Central memory CD8-positive, alpha-beta T cell (primary cell): ENCODE results near the gene MPP2.
"Not testable (repeated sequence)": the region's sequence is repeated elsewhere in the genome, so short reads cannot be mapped to it uniquely, and the experiment has no call there.

Source experiments
- ATAC-seq: fragments of 150-1000 bp; cut with Tn5 transposase; replicated peaks from 2 replicates; pipeline ENCODE4 v1.10.0; 2022; ENCODE audit warnings: mild to moderate bottlenecking, moderate FRiP score, moderate number of reproducible peaks; ENCODE audit not compliant: poor library complexity, severe bottlenecking; ENCODE audit errors: extremely low read depth
- DNase-seq, 2 donors: peaks; one replicate each; pipeline ENCODE4 v3.0.0; 2021; ENCODE audit warnings: low spot score in 2 of 2
- H3K27ac Mint-ChIP-seq: one replicate; pipeline ENCODE4 v1.8.0; 2022; ENCODE audit warnings: low read depth, mild to moderate bottlenecking, moderate library complexity, mixed read lengths
- H3K27me3 Mint-ChIP-seq: one replicate; pipeline ENCODE4 v1.8.0; 2022; ENCODE audit warnings: mixed read lengths
- H3K36me3 Mint-ChIP-seq: one replicate; pipeline ENCODE4 v1.8.0; 2022; ENCODE audit warnings: mild to moderate bottlenecking, moderate library complexity, mixed read lengths; ENCODE audit not compliant: insufficient read depth
- H3K4me1 Mint-ChIP-seq: one replicate; pipeline ENCODE4 v1.8.0; 2022; ENCODE audit warnings: mixed read lengths
- H3K4me3 Mint-ChIP-seq: one replicate; pipeline ENCODE4 v1.8.0; 2022; ENCODE audit warnings: mild to moderate bottlenecking, moderate library complexity, mixed read lengths
- H3K9me3 Mint-ChIP-seq: one replicate; pipeline ENCODE4 v1.8.0; 2022; ENCODE audit warnings: mixed read lengths

Gene MPP2

GRCh38 chr17:43907998-43908721 lies 824 bp upstream of the MPP2 start:
- ATAC-seq (peak; percentile 44), DNase-seq (no peak)
- H3K4me3 Mint-ChIP-seq: peak overlapping the region; percentile 82
- H3K9me3 Mint-ChIP-seq: no peaks in the 10 kb centered on the region
- H3K36me3 Mint-ChIP-seq: no peaks in the 10 kb centered on the region
- peaks cover 16% of the 10 kb centered on the region for H3K4me1 Mint-ChIP-seq
- peaks cover 29% of the 10 kb centered on the region for H3K27me3 Mint-ChIP-seq
- no peak overlapping the region for H3K27ac Mint-ChIP-seq

DNA sequence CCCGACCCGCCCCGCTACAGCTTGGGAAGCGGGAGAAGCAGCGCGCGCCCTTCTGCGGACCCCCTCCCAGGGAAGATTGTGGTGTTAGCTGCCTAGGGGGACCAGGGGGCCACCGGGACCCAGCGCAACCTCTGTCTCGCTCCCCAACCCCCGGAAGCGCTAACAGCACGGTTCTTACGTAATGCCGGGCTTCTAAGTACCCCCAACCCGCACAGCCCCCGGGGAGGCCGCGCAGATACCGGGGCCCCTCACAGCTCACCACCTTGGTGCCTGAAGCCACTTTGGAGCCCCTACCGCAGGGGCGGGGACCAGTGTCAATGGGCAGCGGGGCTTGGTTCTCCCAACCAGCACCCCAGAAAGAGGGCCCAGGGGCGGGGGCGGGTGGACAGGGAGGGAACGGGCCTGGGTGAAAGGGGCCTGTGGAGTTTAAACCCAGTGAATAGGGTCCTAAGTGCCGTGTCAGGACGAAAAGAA lies 348 bp downstream of the MPP2 start:
- Mint-ChIP-seq H3K9me3 (no peaks in the 10 kb centered on the region), H3K4me3 (peak overlapping the region; percentile 82), H3K27me3 (peaks cover 31% of the 10 kb centered on the region), H3K36me3 (no peaks in the 10 kb centered on the region), H3K4me1 (peaks cover 16% of the 10 kb centered on the region), H3K27ac (peak overlapping the region; percentile 76)
- ATAC-seq: peak; percentile 64
- no peak for DNase-seq

GRCh38 chr17:43905985-43906852 lies 1.1 kb downstream of the MPP2 start:
- H3K27ac Mint-ChIP-seq: peak overlapping the region; percentile 76
- ATAC-seq: no peak
- H3K9me3 Mint-ChIP-seq: no peaks in the 10 kb centered on the region
- peaks cover 38% of the 10 kb centered on the region for H3K27me3 Mint-ChIP-seq
- peak in 1 of 2 donors; percentile 29 for DNase-seq
- peak overlapping the region; percentile 82 for H3K4me3 Mint-ChIP-seq
- H3K36me3 Mint-ChIP-seq: peaks cover 2% of the 10 kb centered on the region
- peaks cover 19% of the 10 kb centered on the region for H3K4me1 Mint-ChIP-seq

DNA sequence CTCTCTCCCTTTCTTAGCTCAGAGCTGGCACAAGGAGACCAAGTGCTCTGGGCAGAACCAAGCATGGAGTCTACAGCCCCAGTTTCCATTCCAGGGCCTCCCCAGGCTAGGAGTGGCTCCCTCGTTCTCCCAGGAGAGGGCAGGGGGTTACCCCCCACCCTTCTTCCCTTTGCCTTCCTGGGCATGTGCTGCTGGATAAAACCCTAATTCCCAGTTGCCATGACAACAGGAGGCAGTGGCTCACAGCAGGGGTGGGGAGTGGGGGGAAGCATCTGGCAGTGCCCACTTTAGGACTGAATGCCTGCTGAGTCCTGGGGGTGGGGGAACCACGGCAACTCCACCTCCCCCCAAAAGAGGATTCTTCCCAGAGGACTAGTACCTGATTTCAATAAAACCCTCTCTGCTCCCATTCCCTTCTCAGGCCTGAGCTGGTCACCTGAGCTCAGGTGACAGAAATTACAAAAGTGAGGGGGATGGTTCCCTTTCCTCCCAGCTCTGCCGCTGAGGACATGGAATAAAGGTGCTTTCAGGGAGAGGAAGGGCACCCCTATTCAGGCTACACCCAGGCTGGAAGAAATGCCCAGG lies 1.8 kb downstream of the MPP2 start:
- H3K27ac Mint-ChIP-seq: no peak overlapping the region
- peaks cover 44% of the 10 kb centered on the region for H3K27me3 Mint-ChIP-seq
- no peak for DNase-seq
- no peaks in the 10 kb centered on the region for H3K9me3 Mint-ChIP-seq
- H3K36me3 Mint-ChIP-seq: peaks cover 3% of the 10 kb centered on the region
- ATAC-seq: no peak
- no peak overlapping the region for H3K4me3 Mint-ChIP-seq
- H3K4me1 Mint-ChIP-seq: peaks cover 26% of the 10 kb centered on the region

DNA sequence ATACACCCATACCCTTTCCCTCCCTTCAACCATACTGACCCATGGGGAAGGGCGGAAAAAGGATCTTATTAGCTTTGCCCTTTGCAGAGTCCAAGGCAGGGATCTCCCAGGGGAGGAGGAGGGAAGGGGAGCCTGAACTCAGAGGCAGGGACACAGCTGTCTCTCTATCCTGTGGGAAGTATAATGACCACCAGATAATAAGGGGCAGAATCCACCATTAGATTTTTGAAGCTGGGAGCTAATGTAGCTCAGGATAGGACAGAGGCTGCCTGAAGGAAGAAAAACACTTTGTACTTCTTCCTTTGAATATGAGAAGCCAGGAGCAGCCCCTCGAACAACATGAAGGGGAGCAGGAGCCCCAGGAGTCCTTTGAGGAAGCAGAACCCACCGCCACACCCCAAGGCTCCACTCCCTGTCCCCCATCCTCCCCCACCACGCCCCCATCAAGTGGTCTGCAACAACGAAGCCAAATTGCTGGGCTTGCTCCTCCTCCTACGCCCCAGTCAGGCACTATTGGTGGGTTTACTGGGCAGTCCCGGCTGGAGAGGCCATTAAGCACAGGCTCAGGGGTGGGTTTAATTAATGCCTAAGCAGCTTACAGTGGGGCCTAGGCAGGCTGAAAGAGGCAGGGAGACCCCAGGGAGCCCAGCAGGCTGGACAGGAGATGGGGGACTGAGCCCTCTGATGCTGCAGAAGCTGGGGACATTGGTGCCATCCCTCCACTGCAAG lies 5.3 kb downstream of the MPP2 start:
- ATAC-seq: no peak
- Mint-ChIP-seq H3K4me1 (peaks cover 22% of the 10 kb centered on the region), H3K27me3 (peaks cover 69% of the 10 kb centered on the region)

GRCh38 chr17:43900858-43901754 lies 6.2 kb downstream of the MPP2 start:
- Mint-ChIP-seq H3K4me1 (peaks cover 13% of the 10 kb centered on the region), H3K27me3 (peaks cover 69% of the 10 kb centered on the region), H3K4me3 (peak overlapping the region; percentile 71), H3K27ac (no peak overlapping the region), H3K36me3 (peaks cover 6% of the 10 kb centered on the region), H3K9me3 (no peaks in the 10 kb centered on the region)
- DNase-seq: no peak
- no peak for ATAC-seq

More for the DNA sequence above, 5.3 kb downstream of the MPP2 start:
- no peaks in the 10 kb centered on the region for H3K9me3 Mint-ChIP-seq
- H3K36me3 Mint-ChIP-seq: peaks cover 4% of the 10 kb centered on the region
- H3K27ac Mint-ChIP-seq: no peak overlapping the region
- H3K4me3 Mint-ChIP-seq: no peak overlapping the region
- DNase-seq: no peak

GRCh38 chr17:43900183-43900857 lies 7.0 kb downstream of the MPP2 start:
- DNase-seq: peak; percentile 50 to 51
- peak overlapping the region; percentile 71 for H3K4me3 Mint-ChIP-seq
- no peaks in the 10 kb centered on the region for H3K9me3 Mint-ChIP-seq
- H3K36me3 Mint-ChIP-seq: peaks cover 6% of the 10 kb centered on the region
- H3K27me3 Mint-ChIP-seq: peaks cover 74% of the 10 kb centered on the region
- ATAC-seq: peak; percentile 86
- H3K4me1 Mint-ChIP-seq: peaks cover 12% of the 10 kb centered on the region
- H3K27ac Mint-ChIP-seq: no peak overlapping the region

GRCh38 chr17:43898446-43898845 lies 8.9 kb downstream of the MPP2 start:
- H3K27me3 Mint-ChIP-seq: peaks cover 61% of the 10 kb centered on the region
- DNase-seq (no peak), ATAC-seq (no peak)
- peaks cover 6% of the 10 kb centered on the region for H3K36me3 Mint-ChIP-seq
- no peak overlapping the region for H3K27ac Mint-ChIP-seq
- no peaks in the 10 kb centered on the region for H3K9me3 Mint-ChIP-seq
- H3K4me1 Mint-ChIP-seq: peaks cover 12% of the 10 kb centered on the region
- no peak overlapping the region for H3K4me3 Mint-ChIP-seq

DNA sequence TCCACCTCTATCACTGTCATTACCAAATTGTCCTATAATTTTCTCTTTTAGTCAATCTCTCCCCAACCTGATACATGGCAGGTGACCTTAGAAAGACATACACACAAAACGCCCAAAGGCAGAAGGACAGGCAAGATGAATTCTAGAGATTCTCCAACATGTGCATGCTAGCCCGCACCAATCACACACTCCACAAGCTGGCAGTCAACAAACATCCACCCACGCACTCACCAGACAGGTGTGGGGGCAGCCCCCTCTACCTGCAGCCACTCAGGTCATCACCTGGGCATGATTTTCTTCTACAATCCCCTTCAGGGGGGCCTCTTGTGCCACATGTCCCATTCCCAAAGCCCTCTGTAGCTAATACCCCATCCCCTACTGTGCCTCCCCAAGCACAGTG lies 9.5 kb downstream of the MPP2 start:
- no peak for ATAC-seq
- no peak for DNase-seq
- Mint-ChIP-seq H3K27ac (no peak overlapping the region), H3K27me3 (peaks cover 61% of the 10 kb centered on the region), H3K36me3 (peaks cover 6% of the 10 kb centered on the region), H3K9me3 (no peaks in the 10 kb centered on the region), H3K4me3 (no peak overlapping the region), H3K4me1 (peaks cover 12% of the 10 kb centered on the region)

DNA sequence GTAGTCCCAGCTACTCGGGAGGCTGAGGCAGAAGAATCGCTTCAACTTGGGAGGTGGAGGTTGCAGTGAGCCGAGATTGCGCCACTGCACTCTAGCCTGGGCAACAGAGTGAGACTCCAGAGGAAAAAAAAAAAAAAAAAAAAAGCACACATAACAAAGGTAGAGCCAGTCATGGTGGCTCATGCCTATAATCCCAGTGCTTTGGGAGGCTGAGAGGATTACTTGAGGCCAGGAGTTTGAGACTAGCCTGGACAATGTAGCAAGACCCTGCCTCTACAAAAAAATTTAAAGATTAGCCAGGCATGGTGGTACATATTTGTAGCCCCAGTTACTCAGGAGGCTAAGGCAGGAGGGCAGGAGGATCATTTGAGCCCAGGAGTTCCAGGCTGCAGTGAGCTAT lies 12.8 kb downstream of the MPP2 start:
- peaks cover 38% of the 10 kb centered on the region for H3K27me3 Mint-ChIP-seq
- H3K27ac Mint-ChIP-seq, DNase-seq, H3K4me3 Mint-ChIP-seq, H3K9me3 Mint-ChIP-seq, H3K36me3 Mint-ChIP-seq, H3K4me1 Mint-ChIP-seq, ATAC-seq: not testable (repeated sequence)

DNA sequence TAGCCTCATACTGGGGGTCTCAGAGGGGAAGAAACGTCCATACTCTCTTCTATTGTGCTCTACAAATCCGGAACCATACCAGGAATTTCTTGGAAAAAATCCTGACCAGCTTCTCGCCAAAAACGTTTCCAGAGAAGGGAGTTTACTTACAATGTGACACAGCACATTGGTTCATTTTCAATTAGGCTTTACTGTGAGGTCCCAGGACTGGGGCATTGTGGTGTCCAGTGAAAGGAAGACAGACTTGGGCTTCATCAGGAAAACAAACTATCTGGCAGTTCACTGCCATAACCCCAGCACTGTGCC lies 14.7 kb downstream of the MPP2 start:
- Mint-ChIP-seq H3K9me3 (no peaks in the 10 kb centered on the region), H3K27ac (no peak overlapping the region), H3K4me3 (no peak overlapping the region), H3K36me3 (peaks cover 2% of the 10 kb centered on the region), H3K4me1 (no peaks in the 10 kb centered on the region), H3K27me3 (peaks cover 36% of the 10 kb centered on the region)
- ATAC-seq: no peak
- DNase-seq: no peak
